Gastrocnemius medialis (tissue), 4 donors: ENCODE data around the gene ATP5PB.

ENCODE experiments used
- CTCF ChIP-seq, 5 experiments: fragments of 450-650 bp in 3 of 5; fragments of 200-600 bp in 2 of 5; sonication (generic) in 2 of 5; IDR thresholded peaks in 4 of 5; conservative IDR thresholded peaks in 1 of 5; 1 replicate in 4 of 5; 2 replicates in 1 of 5; pipeline ENCODE4 v1.5.1; 2016 to 2019; ENCODE audit warnings: antibody characterized with exemption in 5 of 5, mild to moderate bottlenecking in 3 of 5, moderate library complexity in 3 of 5
- POLR2A ChIP-seq, 2 donors: fragments of 450-650 bp; IDR thresholded peaks; one replicate each; pipeline ENCODE4 v1.6.1; 2017; ENCODE audit warnings: antibody characterized with exemption in 2 of 2, mild to moderate bottlenecking in 2 of 2, moderate library complexity in 2 of 2

- TF ChIP-seq CTCF (IDR thresholded peaks at IDR 0.05 in 4 of 5, conservative IDR thresholded peaks at IDR 0.05 in 1 of 5) (no peak), POLR2A (IDR thresholded peaks at IDR 0.05) (no peak)
Measured at GRCh38 chr1:111462370-111463028, 13.2 kb downstream of the ATP5PB start.
